Limb (tissue), 2 donors: ENCODE measurements around the gene SEPTIN5.
"Not testable (repeated sequence)": the region's sequence is repeated elsewhere in the genome, so short reads cannot be mapped to it uniquely, and the experiment has no call there.

Source experiments
- DNase-seq, 2 donors: peaks; one replicate each; pipeline ENCODE4 v3.0.0-alpha.2; 2016; ENCODE audit errors: extremely low spot score in 2 of 2

Gene SEPTIN5

GRCh38 chr22:19714312-19715187 lies at the start of gene SEPTIN5:
SEPTIN5 (plus strand) TSS chr22:19714503; CDS start chr22:19714589, 86 bp downstream.
- DNase-seq: peak in 1 of 2 donors; percentile 69

GRCh38 chr22:19664951-19665783 lies 49.1 kb upstream of the SEPTIN5 start:
- no peak for DNase-seq

- no peak for DNase-seq
These were observed 48.3 kb upstream of the SEPTIN5 start for GRCh38 chr22:19665784-19666672.

- DNase-seq: no peak
These were observed 47.4 kb upstream of the SEPTIN5 start for GRCh38 chr22:19666673-19667593.

- DNase-seq: no peak
These were observed 46.2 kb upstream of the SEPTIN5 start for GRCh38 chr22:19667872-19668740.

- DNase-seq: no peak
These were observed 45.6 kb upstream of the SEPTIN5 start for GRCh38 chr22:19668748-19669147.

- DNase-seq: no peak
These were observed 44.7 kb upstream of the SEPTIN5 start for GRCh38 chr22:19669570-19669969.

- no peak for DNase-seq
These were observed 43.0 kb upstream of the SEPTIN5 start for GRCh38 chr22:19671316-19671715.

- no peak for DNase-seq
These were observed 42.1 kb upstream of the SEPTIN5 start for GRCh38 chr22:19672054-19672776.

- no peak for DNase-seq
These were observed 40.6 kb upstream of the SEPTIN5 start for GRCh38 chr22:19673660-19674059.

GRCh38 chr22:19674129-19674928 lies 40.0 kb upstream of the SEPTIN5 start:
- DNase-seq: no peak

- no peak for DNase-seq
These were observed 39.4 kb upstream of the SEPTIN5 start for GRCh38 chr22:19674929-19675253.

- no peak for DNase-seq
These were observed 38.9 kb upstream of the SEPTIN5 start for GRCh38 chr22:19675428-19675827.

GRCh38 chr22:19676437-19676836 lies 37.9 kb upstream of the SEPTIN5 start:
- DNase-seq: not testable (repeated sequence)

GRCh38 chr22:19678949-19679521 lies 35.3 kb upstream of the SEPTIN5 start:
- DNase-seq: peak in 1 of 2 donors; percentile 42

- peak in 1 of 2 donors; percentile 57 for DNase-seq
These were observed 34.7 kb upstream of the SEPTIN5 start for GRCh38 chr22:19679522-19680101.

GRCh38 chr22:19680287-19680881 lies 33.9 kb upstream of the SEPTIN5 start:
- no peak for DNase-seq
